Ishikawa (cell line): Measurements from ENCODE around the gene CYB561D1.

ENCODE experiments used
- CEBPB ChIP-seq: IDR thresholded peaks from 2 replicates; pipeline ENCODE4 v1.6.1; 2012
- CREB1 ChIP-seq: IDR thresholded peaks from 2 replicates; pipeline ENCODE4 v1.6.1; 2012; ENCODE audit warnings: low read depth
- EGR1 ChIP-seq: IDR thresholded peaks from 2 replicates; pipeline ENCODE4 v1.6.1; 2012
- EP300 ChIP-seq: IDR thresholded peaks from 2 replicates; pipeline ENCODE4 v1.6.1; 2012; ENCODE audit warnings: borderline replicate concordance
- FOXM1 ChIP-seq: IDR thresholded peaks from 2 replicates; pipeline ENCODE4 v1.6.1; 2012; ENCODE audit warnings: low read depth, borderline replicate concordance
- NFIC ChIP-seq: IDR thresholded peaks from 2 replicates; pipeline ENCODE4 v1.6.1; 2012
- RAD21 ChIP-seq: IDR thresholded peaks from 2 replicates; pipeline ENCODE4 v1.6.1; 2012; ENCODE audit warnings: low read depth
- TAF1 ChIP-seq: IDR thresholded peaks from 2 replicates; pipeline ENCODE4 v1.6.1; 2012; ENCODE audit warnings: low read depth, mild to moderate bottlenecking
- TCF12 ChIP-seq: IDR thresholded peaks from 2 replicates; pipeline ENCODE4 v1.6.1; 2012; ENCODE audit warnings: low read depth
- TEAD4 ChIP-seq: IDR thresholded peaks from 2 replicates; pipeline ENCODE4 v1.6.1; 2012
- YY1 ChIP-seq: IDR thresholded peaks from 2 replicates; pipeline ENCODE4 v1.6.1; 2012; ENCODE audit warnings: low read depth
- ZBTB7A ChIP-seq: IDR thresholded peaks from 2 replicates; pipeline ENCODE4 v1.6.1; 2012; ENCODE audit warnings: low read depth
- TF ChIP-seq, protein P1 (sequence below): IDR thresholded peaks from 2 replicates; pipeline ENCODE4 v1.6.1; 2012; ENCODE audit warnings: low read depth, mild to moderate bottlenecking
- TF ChIP-seq, protein P2 (sequence below): IDR thresholded peaks from 2 replicates; pipeline ENCODE4 v1.6.1; 2012
- TF ChIP-seq, protein P3 (sequence below): IDR thresholded peaks from 2 replicates; pipeline ENCODE4 v1.6.1; 2012

The CYB561D1 gene

DNA sequence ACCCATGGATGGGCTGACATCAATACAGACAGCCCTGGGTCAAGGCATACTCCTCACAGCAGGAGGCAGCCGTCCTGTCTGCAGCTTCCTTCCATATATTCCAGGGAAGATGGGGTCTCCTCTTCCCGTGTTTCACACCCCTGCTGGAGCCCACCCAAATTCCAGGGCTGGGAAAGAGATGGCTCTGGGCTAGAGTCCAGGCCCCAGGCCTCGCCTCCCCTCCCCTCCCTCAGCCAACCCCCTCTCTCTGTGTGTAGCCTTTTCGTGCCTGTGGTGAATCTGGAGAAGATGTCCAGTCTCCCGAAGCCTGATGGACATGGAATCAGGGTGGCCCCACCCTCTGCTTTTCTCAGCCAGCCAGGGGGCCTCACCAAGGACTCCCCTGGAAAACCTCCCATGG lies 6.6 kb upstream of the CYB561D1 start:
- TF ChIP-seq NFIC (no peak), YY1 (no peak)

DNA sequence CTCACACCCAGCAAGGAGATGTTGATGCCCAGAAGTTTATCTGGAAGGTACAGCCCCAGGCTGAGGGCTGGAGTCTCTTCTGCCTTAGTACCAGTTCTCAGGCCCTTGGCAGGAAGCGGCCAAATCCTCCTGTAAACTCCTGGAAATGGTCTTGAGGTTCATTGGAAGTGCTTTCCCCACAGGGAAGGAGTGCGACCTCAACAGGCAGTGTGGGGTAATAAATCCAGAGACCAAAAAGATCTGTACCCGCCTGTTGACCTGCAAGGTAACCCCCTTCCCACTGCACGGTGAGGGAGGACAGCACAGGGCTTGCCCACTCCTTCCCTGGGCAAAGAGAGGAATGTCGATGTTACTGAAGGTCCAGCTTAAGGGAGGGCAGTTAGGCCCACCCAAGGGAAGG lies 5.7 kb upstream of the CYB561D1 start:
- TF ChIP-seq, protein P1, sequence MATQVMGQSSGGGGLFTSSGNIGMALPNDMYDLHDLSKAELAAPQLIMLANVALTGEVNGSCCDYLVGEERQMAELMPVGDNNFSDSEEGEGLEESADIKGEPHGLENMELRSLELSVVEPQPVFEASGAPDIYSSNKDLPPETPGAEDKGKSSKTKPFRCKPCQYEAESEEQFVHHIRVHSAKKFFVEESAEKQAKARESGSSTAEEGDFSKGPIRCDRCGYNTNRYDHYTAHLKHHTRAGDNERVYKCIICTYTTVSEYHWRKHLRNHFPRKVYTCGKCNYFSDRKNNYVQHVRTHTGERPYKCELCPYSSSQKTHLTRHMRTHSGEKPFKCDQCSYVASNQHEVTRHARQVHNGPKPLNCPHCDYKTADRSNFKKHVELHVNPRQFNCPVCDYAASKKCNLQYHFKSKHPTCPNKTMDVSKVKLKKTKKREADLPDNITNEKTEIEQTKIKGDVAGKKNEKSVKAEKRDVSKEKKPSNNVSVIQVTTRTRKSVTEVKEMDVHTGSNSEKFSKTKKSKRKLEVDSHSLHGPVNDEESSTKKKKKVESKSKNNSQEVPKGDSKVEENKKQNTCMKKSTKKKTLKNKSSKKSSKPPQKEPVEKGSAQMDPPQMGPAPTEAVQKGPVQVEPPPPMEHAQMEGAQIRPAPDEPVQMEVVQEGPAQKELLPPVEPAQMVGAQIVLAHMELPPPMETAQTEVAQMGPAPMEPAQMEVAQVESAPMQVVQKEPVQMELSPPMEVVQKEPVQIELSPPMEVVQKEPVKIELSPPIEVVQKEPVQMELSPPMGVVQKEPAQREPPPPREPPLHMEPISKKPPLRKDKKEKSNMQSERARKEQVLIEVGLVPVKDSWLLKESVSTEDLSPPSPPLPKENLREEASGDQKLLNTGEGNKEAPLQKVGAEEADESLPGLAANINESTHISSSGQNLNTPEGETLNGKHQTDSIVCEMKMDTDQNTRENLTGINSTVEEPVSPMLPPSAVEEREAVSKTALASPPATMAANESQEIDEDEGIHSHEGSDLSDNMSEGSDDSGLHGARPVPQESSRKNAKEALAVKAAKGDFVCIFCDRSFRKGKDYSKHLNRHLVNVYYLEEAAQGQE = no peak
- no peak for TF ChIP-seq RAD21
- no peak for TF ChIP-seq FOXM1
- TF ChIP-seq, protein P2, sequence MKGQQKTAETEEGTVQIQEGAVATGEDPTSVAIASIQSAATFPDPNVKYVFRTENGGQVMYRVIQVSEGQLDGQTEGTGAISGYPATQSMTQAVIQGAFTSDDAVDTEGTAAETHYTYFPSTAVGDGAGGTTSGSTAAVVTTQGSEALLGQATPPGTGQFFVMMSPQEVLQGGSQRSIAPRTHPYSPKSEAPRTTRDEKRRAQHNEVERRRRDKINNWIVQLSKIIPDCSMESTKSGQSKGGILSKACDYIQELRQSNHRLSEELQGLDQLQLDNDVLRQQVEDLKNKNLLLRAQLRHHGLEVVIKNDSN = no peak
- no peak for TF ChIP-seq YY1
- no peak for TF ChIP-seq TAF1
- TF ChIP-seq, protein P3, sequence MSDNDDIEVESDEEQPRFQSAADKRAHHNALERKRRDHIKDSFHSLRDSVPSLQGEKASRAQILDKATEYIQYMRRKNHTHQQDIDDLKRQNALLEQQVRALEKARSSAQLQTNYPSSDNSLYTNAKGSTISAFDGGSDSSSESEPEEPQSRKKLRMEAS = no peak
- no peak for TF ChIP-seq ZBTB7A
- no peak for TF ChIP-seq CREB1
- TF ChIP-seq TCF12 = no peak
- TF ChIP-seq EGR1 = no peak

DNA sequence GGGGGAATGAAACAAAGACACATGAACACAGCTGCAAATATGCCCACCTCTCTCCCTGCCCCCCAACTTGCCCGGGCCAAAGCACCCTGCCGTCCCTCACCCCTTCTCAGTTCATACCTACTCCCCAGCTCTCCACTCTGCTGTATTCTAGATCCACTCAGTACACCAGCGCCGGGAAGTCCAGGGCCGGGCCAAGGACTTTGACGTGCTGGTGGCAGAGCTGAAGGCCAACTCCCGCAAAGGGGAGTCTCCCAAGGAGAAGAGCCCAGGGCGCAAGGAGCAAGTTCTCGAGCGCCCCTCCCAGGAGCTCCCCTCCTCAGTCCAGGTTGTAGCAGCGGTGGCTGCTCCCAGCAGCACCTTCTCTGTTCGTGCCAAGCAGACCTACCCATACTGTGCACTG lies 5.2 kb upstream of the CYB561D1 start:
- no peak for TF ChIP-seq TCF12

DNA sequence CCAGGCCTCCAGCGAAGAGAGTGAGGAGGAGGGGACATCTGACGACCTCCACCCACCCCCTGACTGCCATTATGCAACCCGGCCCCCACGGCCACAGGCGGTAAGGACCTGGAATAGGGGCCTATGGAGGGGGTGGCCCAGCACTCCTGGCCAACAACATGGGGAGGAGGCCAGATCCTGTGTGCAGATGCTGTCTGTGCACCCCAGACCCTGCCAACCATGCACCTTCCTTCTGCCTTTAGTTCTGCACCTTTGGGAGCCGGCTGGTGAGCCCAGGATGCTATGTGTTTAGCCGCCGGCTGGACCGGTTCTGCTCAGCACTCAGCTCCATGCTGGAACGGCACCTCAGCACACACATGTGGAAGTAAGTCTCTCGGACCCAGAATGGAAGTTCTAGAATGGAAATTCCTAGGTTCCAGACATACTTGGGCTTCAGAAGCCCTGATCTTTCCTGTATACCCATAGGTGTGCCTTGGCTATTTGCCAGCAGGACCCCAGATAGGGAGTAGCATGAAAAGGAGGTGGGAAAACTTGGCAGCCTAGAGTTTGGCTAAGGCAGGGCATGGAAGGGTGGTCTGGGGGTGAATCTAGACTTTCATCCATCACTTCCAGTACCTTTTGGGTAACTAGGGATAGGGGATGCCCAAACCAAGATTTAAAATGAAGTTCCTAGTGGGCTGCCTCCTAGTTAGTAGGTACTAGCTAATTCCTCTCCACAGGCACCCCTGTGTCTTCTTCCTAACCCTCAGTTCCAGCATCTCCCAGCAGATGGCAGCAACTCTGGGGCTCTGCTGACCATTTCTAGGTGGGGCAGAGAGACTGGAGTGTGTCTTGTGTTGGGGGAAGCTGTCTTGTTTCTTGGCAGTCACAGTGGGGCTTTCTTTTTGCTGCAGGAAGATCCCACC lies 3.6 kb upstream of the CYB561D1 start:
- TF ChIP-seq, protein P1 = no peak
- peak; percentile 42; the same call in 1 of the 2 replicates for TF ChIP-seq RAD21

DNA sequence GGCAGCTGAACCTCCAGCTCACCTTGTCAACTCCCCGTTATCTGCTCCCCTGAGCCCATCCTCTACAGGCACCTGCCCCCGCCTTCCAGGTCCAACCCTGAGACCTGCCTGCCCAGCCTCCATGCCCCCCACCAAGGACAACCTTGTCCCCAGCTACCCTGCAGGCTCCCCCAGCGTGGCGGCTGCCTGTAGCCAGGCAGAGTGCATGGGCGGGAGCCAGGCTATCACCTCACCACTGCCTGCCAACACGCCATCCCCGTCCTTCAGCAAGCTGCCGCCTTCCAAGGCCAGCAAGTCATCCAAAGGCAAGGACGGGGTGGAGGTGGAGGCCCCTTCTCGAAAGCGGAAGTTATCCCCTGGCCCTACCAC lies 3.0 kb upstream of the CYB561D1 start:
- TF ChIP-seq TEAD4 = no peak
- TF ChIP-seq EGR1 = no peak
- no peak for TF ChIP-seq CREB1
- no peak for TF ChIP-seq TCF12
- no peak for TF ChIP-seq EP300
- no peak for TF ChIP-seq NFIC
- TF ChIP-seq FOXM1 = no peak
- TF ChIP-seq RAD21 = no peak
- TF ChIP-seq ZBTB7A = no peak
- no peak for TF ChIP-seq TAF1
- TF ChIP-seq CEBPB = no peak
- TF ChIP-seq, protein P3 = no peak
- no peak for TF ChIP-seq YY1

DNA sequence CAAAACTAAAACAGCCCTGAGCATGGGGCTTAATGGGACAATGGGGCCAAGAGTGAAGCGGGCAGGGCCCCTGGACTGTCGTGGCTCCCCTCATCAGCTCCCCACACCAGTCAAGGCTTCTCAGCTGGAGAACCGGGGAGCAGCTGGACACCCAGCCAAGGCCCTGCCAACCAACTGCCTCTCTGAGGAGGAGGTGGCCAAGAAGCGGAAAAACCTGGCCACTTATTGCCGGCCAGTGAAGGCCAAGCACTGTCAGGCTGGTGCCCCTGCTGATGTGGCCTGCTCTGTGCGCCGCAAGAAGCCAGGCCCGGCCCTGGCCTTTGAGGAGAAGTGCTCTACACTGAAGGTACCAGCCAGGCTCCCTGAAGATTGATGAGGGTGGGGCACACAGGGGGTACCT lies 2.5 kb upstream of the CYB561D1 start:
- TF ChIP-seq EGR1 = no peak
- no peak for TF ChIP-seq TEAD4
- no peak for TF ChIP-seq FOXM1
- TF ChIP-seq, protein P2 = no peak
- no peak for TF ChIP-seq RAD21
- no peak for TF ChIP-seq EP300
- TF ChIP-seq, protein P3 = no peak
- no peak for TF ChIP-seq ZBTB7A
- no peak for TF ChIP-seq TAF1
- TF ChIP-seq CEBPB = no peak
- no peak for TF ChIP-seq NFIC
- TF ChIP-seq CREB1 = no peak
- TF ChIP-seq, protein P1 = no peak
- no peak for TF ChIP-seq YY1
- TF ChIP-seq TCF12 = no peak
